NCI-H226 (cell line): ENCODE measurements around the gene GRB10.
"Not testable (repeated sequence)": the region's sequence is repeated elsewhere in the genome, so short reads cannot be mapped to it uniquely, and the experiment has no call there.

Source experiments
- DNase-seq: peaks from one replicate; pipeline ENCODE4 v3.0.0-alpha.2; 2015

GRB10 gene

DNA sequence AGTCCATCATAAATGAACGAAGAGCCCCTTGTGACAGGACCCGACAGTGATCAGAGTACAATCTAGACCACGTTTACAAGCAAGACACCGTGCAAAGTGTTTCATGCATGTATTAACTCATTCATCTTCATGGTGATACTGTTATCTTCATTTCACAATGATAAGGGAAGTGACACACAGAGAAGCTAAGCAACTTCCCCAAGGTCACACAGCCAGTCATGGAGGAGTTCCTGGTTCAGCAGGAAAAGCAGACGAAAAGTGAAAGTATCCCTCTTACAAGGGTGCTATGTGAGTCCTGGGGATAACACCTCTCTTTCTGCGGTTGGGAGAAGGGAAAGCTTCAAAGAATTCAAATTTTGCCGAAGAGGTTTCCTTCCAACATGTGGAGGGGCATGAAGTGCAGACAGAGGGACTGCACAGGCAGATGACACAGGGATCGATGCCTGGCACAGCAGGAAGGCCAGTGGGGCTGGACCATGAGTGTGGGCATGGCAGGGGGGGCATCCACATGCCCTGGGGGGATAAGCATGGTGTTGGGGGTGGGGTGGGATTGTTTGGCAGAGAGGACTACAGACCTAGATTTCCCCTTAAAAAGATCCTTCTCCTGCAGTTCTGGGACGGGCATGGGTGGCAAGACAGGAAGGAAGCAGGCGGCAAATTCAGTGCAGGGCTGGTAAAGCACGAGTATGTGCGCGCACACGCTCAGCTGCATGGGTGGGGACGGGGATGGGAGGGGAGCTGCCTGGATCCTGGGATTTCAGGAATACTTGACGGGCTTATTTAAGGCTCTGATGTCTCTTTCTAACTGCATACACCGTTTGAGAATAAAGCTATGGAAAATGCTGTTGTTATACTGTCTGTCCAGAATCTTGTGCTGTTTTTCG lies 184.0 kb downstream of the GRB10 start:
- DNase-seq: no peak

GRCh38 chr7:50596484-50596883 lies 186.2 kb downstream of the GRB10 start:
- no peak for DNase-seq

- peak; percentile 9 for DNase-seq
These were observed 187.1 kb downstream of the GRB10 start for GRCh38 chr7:50595491-50596102.

- DNase-seq: no peak
These were observed 187.8 kb downstream of the GRB10 start for GRCh38 chr7:50594734-50595485.

GRCh38 chr7:50594136-50594535 lies 188.6 kb downstream of the GRB10 start:
- DNase-seq: no peak

GRCh38 chr7:50592940-50593339 lies 189.8 kb downstream of the GRB10 start:
- no peak for DNase-seq

DNA sequence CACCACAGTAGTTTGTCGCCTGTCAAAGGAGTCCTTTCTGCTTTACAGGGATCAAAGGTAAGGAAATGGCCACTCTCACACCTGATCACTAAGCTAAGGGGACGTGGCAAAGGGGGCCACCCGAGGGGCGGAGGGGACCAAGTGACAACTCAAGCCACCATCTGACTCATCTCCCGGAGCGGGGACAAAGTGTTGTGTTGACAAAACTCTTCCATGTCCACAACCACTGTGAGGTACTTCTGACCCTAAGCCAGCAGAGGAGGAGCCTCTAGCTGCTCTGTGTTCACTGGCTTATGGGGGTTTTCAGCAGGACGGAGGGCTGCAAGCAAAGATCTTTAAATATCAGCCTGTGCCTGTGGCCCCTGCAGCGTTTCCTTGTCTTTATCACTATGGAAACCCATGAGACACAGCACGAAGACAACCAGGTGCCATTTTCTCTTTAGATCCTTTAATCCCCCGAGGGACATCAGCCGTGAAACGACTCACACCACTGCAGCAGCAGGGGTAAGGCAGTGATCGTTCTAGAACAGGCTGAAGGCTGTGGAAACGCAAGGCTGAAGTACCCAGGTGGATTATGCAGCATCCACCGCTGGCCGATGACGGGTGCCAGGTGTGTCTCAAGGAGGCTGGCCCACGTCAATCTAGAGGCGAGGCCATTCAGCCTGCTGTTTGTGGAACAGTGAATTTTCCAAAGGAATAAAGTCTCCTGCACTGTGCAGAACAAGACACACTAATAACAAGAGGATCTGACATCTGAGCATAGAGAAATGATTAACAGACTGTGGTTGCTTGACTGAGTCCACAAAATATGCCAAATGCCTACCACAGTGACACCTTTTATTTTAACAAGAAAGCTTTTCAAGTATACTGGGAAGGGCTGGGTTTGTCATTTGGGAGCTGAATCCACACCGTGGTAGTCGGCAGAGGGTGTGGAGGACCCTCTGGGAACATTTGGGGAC lies 190.9 kb downstream of the GRB10 start:
- DNase-seq: no peak

- no peak for DNase-seq
These were observed 191.6 kb downstream of the GRB10 start for GRCh38 chr7:50591098-50591479.

- no peak for DNase-seq
These were observed 192.2 kb downstream of the GRB10 start for GRCh38 chr7:50590535-50590934.

GRCh38 chr7:50589364-50589763 lies 193.3 kb downstream of the GRB10 start:
- DNase-seq: no peak

- DNase-seq: no peak
These were observed 193.8 kb downstream of the GRB10 start for GRCh38 chr7:50588937-50589336.

DNA sequence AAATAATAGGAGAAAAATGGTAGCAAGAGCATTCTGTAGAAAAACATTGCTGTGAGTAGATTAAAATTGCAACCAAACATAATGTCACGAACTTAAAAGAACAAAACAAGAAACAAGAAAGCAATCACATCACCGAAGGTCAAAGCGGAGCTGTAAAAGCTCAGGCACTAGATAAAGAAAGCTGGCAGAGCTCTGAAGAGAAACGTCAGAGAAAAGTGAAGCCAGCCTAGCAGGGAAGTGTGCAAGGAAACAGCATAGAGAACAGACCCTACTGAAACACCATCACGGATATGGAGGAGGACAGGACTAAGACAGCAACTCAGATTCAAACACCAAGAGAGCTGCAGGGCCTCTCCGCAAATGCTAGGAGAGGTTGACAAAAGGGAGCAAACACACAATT lies 195.0 kb downstream of the GRB10 start:
- no peak for DNase-seq

DNA sequence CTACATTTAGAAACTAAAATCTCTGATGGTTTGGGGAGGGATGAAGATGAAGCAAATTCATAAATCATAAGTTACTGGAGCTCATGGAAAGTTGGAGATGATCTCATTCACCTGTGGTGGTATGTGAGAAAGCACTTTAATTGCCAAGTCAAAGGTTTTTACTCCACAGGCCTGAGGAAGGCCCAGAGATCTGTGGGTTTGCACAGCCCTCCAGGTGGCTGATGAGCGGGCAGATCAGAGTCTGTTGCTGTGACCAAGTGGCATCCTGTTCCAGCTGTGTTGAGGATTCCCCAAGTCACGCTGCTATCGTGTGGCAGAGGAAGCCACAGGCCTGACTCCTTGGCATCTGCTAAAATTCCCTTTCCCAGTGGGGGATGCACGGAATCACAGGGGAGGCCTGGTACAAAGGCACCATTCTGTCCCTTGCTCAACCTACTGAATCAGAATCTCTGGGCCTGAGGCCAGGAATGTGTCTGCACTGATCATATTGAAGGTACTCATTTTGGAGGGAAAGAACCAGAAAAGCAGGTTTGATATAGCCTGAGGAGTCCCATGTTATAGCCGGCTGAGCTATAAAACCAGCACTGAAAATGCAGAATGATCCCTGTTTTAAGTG lies 197.8 kb downstream of the GRB10 start:
- DNase-seq: no peak

GRCh38 chr7:50584386-50584785 lies 198.3 kb downstream of the GRB10 start:
- no peak for DNase-seq

GRCh38 chr7:50583295-50583694 lies 199.4 kb downstream of the GRB10 start:
- DNase-seq: not testable (repeated sequence)

GRCh38 chr7:50582271-50582670 lies 200.4 kb downstream of the GRB10 start:
- not testable (repeated sequence) for DNase-seq

- not testable (repeated sequence) for DNase-seq
These were observed 202.0 kb downstream of the GRB10 start for GRCh38 chr7:50580666-50581065.

GRCh38 chr7:50580057-50580456 lies 202.6 kb downstream of the GRB10 start:
- DNase-seq: no peak

GRCh38 chr7:50578105-50578504 lies 204.6 kb downstream of the GRB10 start:
- not testable (repeated sequence) for DNase-seq

GRCh38 chr7:50577569-50577968 lies 205.1 kb downstream of the GRB10 start:
- DNase-seq: no peak

DNA sequence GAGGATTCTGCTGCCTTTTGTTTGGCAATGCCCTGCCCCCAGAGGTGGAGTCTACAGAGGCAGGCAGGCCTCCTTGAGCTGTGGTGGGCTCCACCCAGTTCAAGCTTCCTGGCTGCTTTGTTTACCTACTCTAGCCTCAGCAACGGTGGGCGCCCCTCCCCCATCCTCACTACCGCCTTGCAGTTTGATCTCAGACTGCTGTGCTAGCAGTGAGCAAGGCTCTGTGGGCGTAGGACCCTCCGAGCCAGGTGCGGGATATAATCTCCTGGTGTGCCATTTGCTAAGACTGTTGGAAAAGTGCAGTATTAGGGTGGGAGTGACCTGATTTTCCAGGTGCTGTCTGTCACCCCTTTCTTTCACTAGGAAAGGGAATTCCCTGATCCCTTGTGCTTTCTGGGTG lies 206.3 kb downstream of the GRB10 start:
- DNase-seq: not testable (repeated sequence)

- no peak for DNase-seq
These were observed 214.9 kb downstream of the GRB10 start for GRCh38 chr7:50567715-50568261.
